ENCODE measurements around the gene ARPIN.
"Not testable (repeated sequence)": the region's sequence is repeated elsewhere in the genome, so short reads cannot be mapped to it uniquely, and the experiment has no call there.

Gene ARPIN

GRCh38 chr15:89910891-89911626, 1.7 kb downstream of the ARPIN start:
- DNase-seq (ENCODE audit: low spot score): no peak

GRCh38 chr15:89909611-89910010, 3.1 kb downstream of the ARPIN start:
- DNase-seq (ENCODE audit: low spot score): no peak

GRCh38 chr15:89908226-89908625, 4.5 kb downstream of the ARPIN start:
- DNase-seq (ENCODE audit: low spot score): no peak

- no peak for DNase-seq (ENCODE audit: low spot score)
These were observed 5.5 kb downstream of the ARPIN start for GRCh38 chr15:89907289-89907688.

GRCh38 chr15:89905846-89906378, 6.8 kb downstream of the ARPIN start:
- DNase-seq (ENCODE audit: low spot score): no peak

GRCh38 chr15:89904519-89904918, 8.2 kb downstream of the ARPIN start:
- no peak for DNase-seq (ENCODE audit: low spot score)

- DNase-seq (ENCODE audit: low spot score): no peak
These were observed 9.0 kb downstream of the ARPIN start for GRCh38 chr15:89903858-89904130.

- no peak for DNase-seq (ENCODE audit: low spot score)
These were observed 9.5 kb downstream of the ARPIN start for GRCh38 chr15:89903015-89903857.

- DNase-seq (ENCODE audit: low spot score): no peak
These were observed 11.9 kb downstream of the ARPIN start for GRCh38 chr15:89900849-89901248.

GRCh38 chr15:89899951-89900567, 12.7 kb downstream of the ARPIN start:
- no peak for DNase-seq (ENCODE audit: low spot score)

- DNase-seq (ENCODE audit: low spot score): no peak
These were observed 13.3 kb downstream of the ARPIN start for GRCh38 chr15:89899295-89899945.

- DNase-seq (ENCODE audit: low spot score): peak; percentile 31
These were observed 14.0 kb downstream of the ARPIN start for GRCh38 chr15:89898614-89899294.

- no peak for DNase-seq (ENCODE audit: low spot score)
These were observed 14.6 kb downstream of the ARPIN start for GRCh38 chr15:89898146-89898545.

- DNase-seq (ENCODE audit: low spot score): peak; percentile 95
These were observed 18.9 kb downstream of the ARPIN start, which contains the start of gene AP3S2 for GRCh38 chr15:89893696-89894447. Gene AP3S2, minus strand, starts transcription at chr15:89893994. Its CDS starts 45 bp downstream, at chr15:89893949.

- no peak for DNase-seq (ENCODE audit: low spot score)
These were observed 19.7 kb downstream of the ARPIN start for GRCh38 chr15:89893027-89893426.

- no peak for DNase-seq (ENCODE audit: low spot score)
These were observed 24.4 kb downstream of the ARPIN start for GRCh38 chr15:89888214-89888804.

- DNase-seq (ENCODE audit: low spot score): no peak
These were observed 27.1 kb downstream of the ARPIN start for GRCh38 chr15:89885611-89886010.

- not testable (repeated sequence) for DNase-seq (ENCODE audit: low spot score)
These were observed 27.6 kb downstream of the ARPIN start for GRCh38 chr15:89885179-89885578.

GRCh38 chr15:89883518-89883917, 29.2 kb downstream of the ARPIN start:
- no peak for DNase-seq (ENCODE audit: low spot score)

- DNase-seq (ENCODE audit: low spot score): no peak
These were observed 32.0 kb downstream of the ARPIN start for GRCh38 chr15:89880727-89881126.

All from SK-N-DZ (cell line).